Measurements from ENCODE around the gene C3orf52. TPM values are rescaled to one million over a fixed set of nuclear protein-coding genes. Genes with fewer than 3 reads are reported as not detected.

Gene C3orf52
- total RNA-seq, 2 donors from 2014 or later = 8.6 to 11.0 TPM

DNA sequence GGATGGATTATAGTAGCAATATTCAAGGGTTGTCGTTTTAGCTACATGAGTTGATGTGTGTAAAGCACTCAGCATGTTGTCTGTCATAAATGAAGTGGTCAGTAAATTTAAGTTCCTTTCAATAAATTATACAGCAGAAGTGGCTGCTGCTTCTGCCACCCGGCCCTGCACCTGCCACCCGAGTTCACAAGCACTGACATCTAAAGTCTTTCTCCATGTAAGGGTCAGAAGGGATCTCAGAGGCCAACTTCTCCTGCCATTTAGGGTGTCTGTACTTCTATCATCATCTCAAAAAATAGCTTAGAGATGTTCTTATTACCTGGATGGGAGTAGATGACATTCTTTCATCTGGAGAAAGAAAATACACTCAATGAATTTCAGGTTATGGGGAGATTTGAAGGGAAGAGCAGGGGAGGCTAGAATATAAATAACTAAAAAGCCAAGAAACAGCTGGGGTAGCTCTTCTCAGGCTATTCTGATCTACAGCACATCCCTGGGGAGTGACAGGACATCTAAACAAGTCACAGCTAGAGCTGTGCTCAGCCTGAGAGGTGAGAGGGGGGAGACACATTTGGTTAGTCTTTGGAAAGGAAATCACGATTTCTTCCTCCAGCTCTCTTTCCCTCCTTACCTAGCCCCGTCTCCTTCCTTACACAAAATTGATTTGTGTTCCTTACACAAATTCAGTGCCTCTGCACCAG is 38.9 kb downstream of the C3orf52 start:
- TF ChIP-seq POLR2A (IDR thresholded peaks at IDR 0.05) (no peak), POLR2AphosphoS5 (IDR thresholded peaks at IDR 0.05) (no peak)
- TF ChIP-seq, protein P1, sequence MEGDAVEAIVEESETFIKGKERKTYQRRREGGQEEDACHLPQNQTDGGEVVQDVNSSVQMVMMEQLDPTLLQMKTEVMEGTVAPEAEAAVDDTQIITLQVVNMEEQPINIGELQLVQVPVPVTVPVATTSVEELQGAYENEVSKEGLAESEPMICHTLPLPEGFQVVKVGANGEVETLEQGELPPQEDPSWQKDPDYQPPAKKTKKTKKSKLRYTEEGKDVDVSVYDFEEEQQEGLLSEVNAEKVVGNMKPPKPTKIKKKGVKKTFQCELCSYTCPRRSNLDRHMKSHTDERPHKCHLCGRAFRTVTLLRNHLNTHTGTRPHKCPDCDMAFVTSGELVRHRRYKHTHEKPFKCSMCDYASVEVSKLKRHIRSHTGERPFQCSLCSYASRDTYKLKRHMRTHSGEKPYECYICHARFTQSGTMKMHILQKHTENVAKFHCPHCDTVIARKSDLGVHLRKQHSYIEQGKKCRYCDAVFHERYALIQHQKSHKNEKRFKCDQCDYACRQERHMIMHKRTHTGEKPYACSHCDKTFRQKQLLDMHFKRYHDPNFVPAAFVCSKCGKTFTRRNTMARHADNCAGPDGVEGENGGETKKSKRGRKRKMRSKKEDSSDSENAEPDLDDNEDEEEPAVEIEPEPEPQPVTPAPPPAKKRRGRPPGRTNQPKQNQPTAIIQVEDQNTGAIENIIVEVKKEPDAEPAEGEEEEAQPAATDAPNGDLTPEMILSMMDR (IDR thresholded peaks at IDR 0.05) = no peak
- no peaks in the 10 kb centered on the region for H3K4me1 ChIP-seq (replicated peaks)
- intact Hi-C loops (cut with DNase I) = no loop called here
- H3K9me3 ChIP-seq = no peaks in the 10 kb centered on the region
- 66% methylated on average over 5 of the region's 5 CpGs for WGBS
- no peaks in the 10 kb centered on the region for H3K36me3 ChIP-seq
- no peaks in the 10 kb centered on the region for H3K27me3 ChIP-seq (replicated peaks; ENCODE audit: insufficient read depth)
- H3K4me3 ChIP-seq = no peak overlapping the region
- no peak overlapping the region for H3K27ac ChIP-seq
- DNase-seq (ENCODE audit: low spot score) = no peak

GRCh38 chr3:112126511-112126911 is 40.3 kb downstream of the C3orf52 start:
- H3K4me1 ChIP-seq (replicated peaks) = no peaks in the 10 kb centered on the region
- no peak overlapping the region for H3K4me3 ChIP-seq
- H3K27ac ChIP-seq = no peak overlapping the region
- DNase-seq (ENCODE audit: low spot score) = no peak
- 17% methylated on average over 1 of the region's 1 CpG for WGBS
- H3K9me3 ChIP-seq = no peaks in the 10 kb centered on the region
- intact Hi-C loops (cut with DNase I) = no loop called here
- H3K27me3 ChIP-seq (replicated peaks; ENCODE audit: insufficient read depth) = no peaks in the 10 kb centered on the region
- no peaks in the 10 kb centered on the region for H3K36me3 ChIP-seq
- TF ChIP-seq, protein P1 (IDR thresholded peaks at IDR 0.05) = no peak
- TF ChIP-seq POLR2A (IDR thresholded peaks at IDR 0.05) (no peak), POLR2AphosphoS5 (IDR thresholded peaks at IDR 0.05) (no peak)

GRCh38 chr3:112127522-112128494 is 41.6 kb downstream of the C3orf52 start:
- H3K27ac ChIP-seq = no peak overlapping the region
- TF ChIP-seq, protein P1 (IDR thresholded peaks at IDR 0.05) = no peak
- no peak for TF ChIP-seq POLR2AphosphoS5 (IDR thresholded peaks at IDR 0.05)
- TF ChIP-seq POLR2A (IDR thresholded peaks at IDR 0.05) = no peak
- WGBS = 80% methylated on average over 10 of the region's 10 CpGs

GRCh38 chr3:112128843-112129727 is 42.9 kb downstream of the C3orf52 start:
- Histone ChIP-seq H3K27me3 (replicated peaks; ENCODE audit: insufficient read depth) (no peaks in the 10 kb centered on the region), H3K9me3 (no peaks in the 10 kb centered on the region), H3K36me3 (no peaks in the 10 kb centered on the region), H3K4me1 (replicated peaks) (no peaks in the 10 kb centered on the region), H3K27ac (no peak overlapping the region), H3K4me3 (no peak overlapping the region)
- WGBS = 58% methylated on average over 7 of the region's 7 CpGs
- DNase-seq (ENCODE audit: low spot score) = no peak
- TF ChIP-seq POLR2AphosphoS5 (IDR thresholded peaks at IDR 0.05) (no peak), POLR2A (IDR thresholded peaks at IDR 0.05) (no peak)
- TF ChIP-seq, protein P1 (IDR thresholded peaks at IDR 0.05) = no peak
- intact Hi-C loops (cut with DNase I) = no loop called here

More at GRCh38 chr3:112127522-112128494, 41.6 kb downstream of the C3orf52 start:
- Histone ChIP-seq H3K36me3 (no peaks in the 10 kb centered on the region), H3K9me3 (no peaks in the 10 kb centered on the region), H3K27me3 (replicated peaks; ENCODE audit: insufficient read depth) (no peaks in the 10 kb centered on the region), H3K4me1 (replicated peaks) (no peaks in the 10 kb centered on the region), H3K4me3 (no peak overlapping the region)
- intact Hi-C loops (cut with DNase I) = no loop called here
- DNase-seq (ENCODE audit: low spot score) = no peak

All from prostate gland (tissue), 2 donors.